Body of pancreas (tissue), 4 donors: ENCODE results near the gene CEACAM5. TPM values are rescaled to one million over a fixed set of nuclear protein-coding genes. Genes with fewer than 3 reads are reported as not detected.

Source experiments
- ATAC-seq: fragments of 150-250 bp; one replicate; pipeline ENCODE4 v1.9.1; 2016
- DNase-seq, 4 donors: peaks; one replicate each; pipeline ENCODE4 v3.0.0-alpha.2; 2019
- H3K27ac ChIP-seq, 4 donors: fragments of 200-600 bp; sonication (generic); 1 replicate in 3 of 4; 2 replicates in 1 of 4; pipeline versions ENCODE4 v1.5.1 to v1.6.1; 2016 to 2019; ENCODE audit warnings: mild to moderate bottlenecking in 1 of 4, mixed read lengths in 1 of 4, moderate library complexity in 1 of 4
- H3K27me3 ChIP-seq, 2 donors: fragments of 200-600 bp; sonication (generic); one replicate each; pipeline ENCODE4 v1.6.0; 2016; ENCODE audit warnings: mild to moderate bottlenecking in 1 of 2
- H3K36me3 ChIP-seq, 2 donors: fragments of 200-600 bp; sonication (generic); replicated peaks in 1 of 2; 2 replicates each; pipeline ENCODE4 v1.5.1; 2016; ENCODE audit warnings: low read depth in 2 of 2; ENCODE audit not compliant: insufficient read depth in 1 of 2
- H3K4me1 ChIP-seq: fragments of 200-600 bp; sonication (generic); one replicate; pipeline ENCODE4 v1.6.0; 2016
- H3K4me3 ChIP-seq, 2 donors: fragments of 200-600 bp; sonication (generic); 1 replicate in 1 of 2; 2 replicates in 1 of 2; pipeline ENCODE4 v1.5.1; 2016 to 2019
- H3K9me3 ChIP-seq, 3 donors: fragments of 200-600 bp; sonication (generic); 1 replicate in 2 of 3; 2 replicates in 1 of 3; pipeline ENCODE4 v1.5.1; 2016
- CTCF ChIP-seq, 7 experiments: fragments of 450-650 bp in 4 of 7; fragments of 200-600 bp in 3 of 7; sonication (generic) in 3 of 7; IDR thresholded peaks; one replicate each; pipeline ENCODE4 v1.5.1; 2016 to 2019; ENCODE audit warnings: antibody characterized with exemption in 7 of 7
- POLR2A ChIP-seq, 3 donors: fragments of 450-650 bp; IDR thresholded peaks; one replicate each; pipeline ENCODE4 v1.6.1; 2016; ENCODE audit warnings: antibody characterized with exemption in 3 of 3, mild to moderate bottlenecking in 2 of 3
- WGBS, 2 donors: methylation state at CpG; one replicate each; pipeline ENCODE4 v1.1.5; 2017; 5-methylcytosine and 5-hydroxymethylcytosine counted together
- intact Hi-C: fragments of 100-400 bp; cut with DNase I; formaldehyde crosslinking; loops from one replicate; pipeline ENCODE4 v1.15.1; 2023
- total RNA-seq, 2 donors: library from RNA; depleted of rRNA; stranded (reverse); fragments of >200 nt; gene quantifications; one replicate each; pipeline ENCODE4 v1.1.0, GENCODE V29; 2016

CEACAM5 gene
- total RNA-seq, 2 donors from 2014 or later, result 4.9 TPM; not detected in 1

GRCh38 chr19:41701401-41702075, 6.9 kb upstream of the CEACAM5 start:
- TF ChIP-seq CTCF (IDR thresholded peaks at IDR 0.05) (peak in 5 of 7 experiments; percentile 23 to 48 (median 33)), POLR2A (IDR thresholded peaks at IDR 0.05) (no peak)
- intact Hi-C loops, result no loop called here
- Histone ChIP-seq H3K9me3 (no peaks in the 10 kb centered on the region), H3K4me3 (no peak overlapping the region), H3K4me1 (peaks cover 47% of the 10 kb centered on the region), H3K36me3 (no peaks in the 10 kb centered on the region), H3K27me3 (no peaks in the 10 kb centered on the region), H3K27ac (peak overlapping the region in 3 of 4 donors; percentile 7 to 85 (median 80))
- 26 to 31% methylated on average over 6 to 10 of the region's 10 CpGs for WGBS, 2 donors
- ATAC-seq, result no peak
- DNase-seq, result peak in 3 of 4 donors; percentile 21 to 29 (median 28)

GRCh38 chr19:41702171-41702651, 6.2 kb upstream of the CEACAM5 start:
- peak overlapping the region in 1 of 4 donors; percentile 80 for H3K27ac ChIP-seq
- ATAC-seq, result no peak
- no peaks in the 10 kb centered on the region for H3K9me3 ChIP-seq
- DNase-seq, result no peak
- no peaks in the 10 kb centered on the region for H3K27me3 ChIP-seq
- WGBS, 2 donors, result 49 to 67% methylated on average over 3 of the region's 3 CpGs
- H3K4me1 ChIP-seq, result peaks cover 43% of the 10 kb centered on the region
- H3K36me3 ChIP-seq, result no peaks in the 10 kb centered on the region
- TF ChIP-seq POLR2A (IDR thresholded peaks at IDR 0.05) (no peak), CTCF (IDR thresholded peaks at IDR 0.05) (no peak)
- intact Hi-C loops, result no loop called here
- H3K4me3 ChIP-seq, result no peak overlapping the region

- Histone ChIP-seq H3K4me1 (peaks cover 34% of the 10 kb centered on the region), H3K36me3 (no peaks in the 10 kb centered on the region), H3K27me3 (no peaks in the 10 kb centered on the region), H3K4me3 (no peak overlapping the region), H3K27ac (no peak overlapping the region), H3K9me3 (no peaks in the 10 kb centered on the region)
- no peak for TF ChIP-seq CTCF (IDR thresholded peaks at IDR 0.05)
- no peak for TF ChIP-seq POLR2A (IDR thresholded peaks at IDR 0.05)
- ATAC-seq, result no peak
- 56 to 75% methylated on average over 5 to 8 of the region's 8 CpGs for WGBS, 2 donors
- no peak for DNase-seq
- intact Hi-C loops, result no loop called here
Measured at GRCh38 chr19:41703602-41704293, 4.7 kb upstream of the CEACAM5 start.

- Histone ChIP-seq H3K27ac (no peak overlapping the region), H3K4me3 (no peak overlapping the region), H3K27me3 (no peaks in the 10 kb centered on the region), H3K36me3 (no peaks in the 10 kb centered on the region), H3K4me1 (peaks cover 16% of the 10 kb centered on the region), H3K9me3 (no peaks in the 10 kb centered on the region)
- ATAC-seq (no peak), DNase-seq (peak; percentile 17 to 45 (median 36))
- TF ChIP-seq CTCF (IDR thresholded peaks at IDR 0.05) (no peak), POLR2A (IDR thresholded peaks at IDR 0.05) (no peak)
- intact Hi-C loops, result no loop called here
- WGBS, 2 donors, result 23 to 34% methylated on average over 5 to 10 of the region's 10 CpGs
Measured at GRCh38 chr19:41705393-41706174, 2.8 kb upstream of the CEACAM5 start.
